Adrenal gland (tissue), 5 donors: Measurements from ENCODE around the gene TBC1D13.

Source experiments
- CTCF ChIP-seq, 6 experiments: fragments of 450-650 bp in 4 of 6; fragments of 200-600 bp in 2 of 6; sonication (generic) in 1 of 6; IDR thresholded peaks; 1 replicate in 5 of 6; 2 replicates in 1 of 6; pipeline versions ENCODE4 v1.5.1 to v1.8.0; 2016 to 2021; ENCODE audit warnings: antibody characterized with exemption in 6 of 6, mild to moderate bottlenecking in 2 of 6, moderate library complexity in 1 of 6
- POLR2A ChIP-seq, 2 donors: fragments of 450-650 bp; IDR thresholded peaks; one replicate each; pipeline ENCODE4 v1.6.1; 2017; ENCODE audit warnings: antibody characterized with exemption in 2 of 2, mild to moderate bottlenecking in 2 of 2, moderate library complexity in 1 of 2
- donor health status: DM: no; HTN: no; CAD: no.

GRCh38 chr9:128841694-128842492 is 54.8 kb downstream of the TBC1D13 start:
- TF ChIP-seq CTCF (IDR thresholded peaks at IDR 0.05) (no peak), POLR2A (IDR thresholded peaks at IDR 0.05) (no peak)
